Urinary bladder (tissue), 4 donors: ENCODE measurements around the gene FITM1. TPM values are rescaled to one million over a fixed set of nuclear protein-coding genes. Genes with fewer than 3 reads are reported as not detected.
A peak's percentile ranks its signal among the peaks of the same experiment; 100 is the strongest.
"Not testable (repeated sequence)": the region's sequence is repeated elsewhere in the genome, so short reads cannot be mapped to it uniquely, and the experiment has no call there.

Experiments
- DNase-seq: peaks from one replicate; pipeline ENCODE4 v3.0.0-alpha.2; 2015; ENCODE audit errors: extremely low spot score
- H3K27ac ChIP-seq: one replicate; pipeline ENCODE4 v1.5.1; 2013; ENCODE audit warnings: low read depth, mild to moderate bottlenecking, moderate library complexity
- H3K36me3 ChIP-seq: one replicate; pipeline ENCODE4 v1.6.1; 2013; ENCODE audit warnings: mild to moderate bottlenecking, moderate library complexity; ENCODE audit not compliant: insufficient read depth
- H3K4me1 ChIP-seq: one replicate; pipeline ENCODE4 v1.6.1; 2013; ENCODE audit warnings: mild to moderate bottlenecking, moderate library complexity; ENCODE audit not compliant: insufficient read depth
- H3K4me3 ChIP-seq: one replicate; pipeline ENCODE4 v1.5.1; 2013; ENCODE audit warnings: low read depth, low read length
- WGBS: extraction: QIAGEN DNeasy Blood & Tissue Kit; methylation state at CpG from one replicate; pipeline ENCODE4 v1.1.7; 2013; 5-methylcytosine and 5-hydroxymethylcytosine counted together
- polyA plus RNA-seq: library from polyadenylated mRNA; stranded (reverse); fragments of 200-250 nt; gene quantifications from one replicate; pipeline ENCODE4 v1.2.3, GENCODE V29; 2013
- total RNA-seq: library from RNA; depleted of rRNA; stranded (reverse); fragments of >200 nt; gene quantifications from one replicate; pipeline ENCODE4 v1.2.3, GENCODE V29; 2014
- donor health status: healthy with polysubstance abuse.
- donor health status: healthy.

FITM1 gene
- total and polyA plus RNA-seq, 2 donors: 0.81 to 4.2 TPM

- 90% methylated on average over 8 of the region's 8 CpGs for WGBS
- not testable (repeated sequence) for H3K36me3 ChIP-seq, DNase-seq, H3K4me3 ChIP-seq, H3K27ac ChIP-seq, H3K4me1 ChIP-seq
These were observed 24.7 kb upstream of the FITM1 start for GRCh38 chr14:24105609-24106239.

GRCh38 chr14:24106672-24107271, 23.7 kb upstream of the FITM1 start:
- no peak overlapping the region for H3K4me3 ChIP-seq
- WGBS: 81% methylated on average over 4 of the region's 4 CpGs
- DNase-seq: no peak
- no peaks in the 10 kb centered on the region for H3K36me3 ChIP-seq
- no peaks in the 10 kb centered on the region for H3K4me1 ChIP-seq
- H3K27ac ChIP-seq: no peak overlapping the region

- 49% methylated on average over 5 of the region's 5 CpGs for WGBS
- Histone ChIP-seq H3K36me3 (no peaks in the 10 kb centered on the region), H3K4me3 (no peak overlapping the region), H3K4me1 (no peaks in the 10 kb centered on the region), H3K27ac (no peak overlapping the region)
- no peak for DNase-seq
These were observed 22.1 kb upstream of the FITM1 start for GRCh38 chr14:24108336-24108874.

- Histone ChIP-seq H3K4me1 (no peaks in the 10 kb centered on the region), H3K4me3 (no peak overlapping the region), H3K36me3 (no peaks in the 10 kb centered on the region), H3K27ac (no peak overlapping the region)
- 84% methylated on average over 9 of the region's 9 CpGs for WGBS
- no peak for DNase-seq
These were observed 20.4 kb upstream of the FITM1 start for GRCh38 chr14:24110060-24110459.

GRCh38 chr14:24110523-24110922, 19.9 kb upstream of the FITM1 start:
- Histone ChIP-seq H3K4me3 (no peak overlapping the region), H3K27ac (no peak overlapping the region), H3K4me1 (no peaks in the 10 kb centered on the region), H3K36me3 (no peaks in the 10 kb centered on the region)
- 67% methylated on average over 1 of the region's 1 CpG for WGBS
- no peak for DNase-seq

GRCh38 chr14:24113379-24113800, 17.1 kb upstream of the FITM1 start:
- DNase-seq: no peak
- H3K36me3 ChIP-seq: peaks cover 3% of the 10 kb centered on the region
- H3K27ac ChIP-seq: peak overlapping the region; percentile 98
- H3K4me3 ChIP-seq: peak overlapping the region; percentile 50
- peaks cover 2% of the 10 kb centered on the region for H3K4me1 ChIP-seq
- WGBS: 16% methylated on average over 15 of the region's 15 CpGs

GRCh38 chr14:24113801-24114531, 16.5 kb upstream of the FITM1 start:
- H3K36me3 ChIP-seq: peaks cover 3% of the 10 kb centered on the region
- peaks cover 2% of the 10 kb centered on the region for H3K4me1 ChIP-seq
- WGBS: under 1% methylated on average over 42 of the region's 42 CpGs
- peak; percentile 78 for DNase-seq
- peak overlapping the region; percentile 98 for H3K27ac ChIP-seq
- H3K4me3 ChIP-seq: peak overlapping the region; percentile 50

- WGBS: under 1% methylated on average over 65 of the region's 65 CpGs
- H3K36me3 ChIP-seq: peaks cover 3% of the 10 kb centered on the region
- DNase-seq: peak; percentile 99
- H3K4me3 ChIP-seq: peak within 1 kb of the TSS; percentile 59
- H3K27ac ChIP-seq: peak within 1 kb of the TSS; percentile 98
- peaks cover 2% of the 10 kb centered on the region for H3K4me1 ChIP-seq
These were observed 15.7 kb upstream of the FITM1 start, which contains the start of the genes DCAF11 and NRL for GRCh38 chr14:24114532-24115421. Gene DCAF11, plus strand, starts transcription at chr14:24114777. Its CDS starts 818 bp downstream, at chr14:24115595. Gene NRL, minus strand, starts transcription at chr14:24114949. Its CDS starts 32,101 bp downstream, at chr14:24082848.

GRCh38 chr14:24115422-24116127, 14.9 kb upstream of the FITM1 start:
- H3K36me3 ChIP-seq: peaks cover 3% of the 10 kb centered on the region
- DNase-seq: no peak
- 3% methylated on average over 14 of the region's 14 CpGs for WGBS

GRCh38 chr14:24116128-24116814, 14.2 kb upstream of the FITM1 start:
- H3K27ac ChIP-seq: no peak overlapping the region
- peaks cover 3% of the 10 kb centered on the region for H3K36me3 ChIP-seq
- H3K4me1 ChIP-seq: peaks cover 2% of the 10 kb centered on the region
- 88% methylated on average over 6 of the region's 6 CpGs for WGBS
- no peak overlapping the region for H3K4me3 ChIP-seq
- no peak for DNase-seq

More at GRCh38 chr14:24115422-24116127, 14.9 kb upstream of the FITM1 start:
- H3K27ac ChIP-seq: no peak overlapping the region
- peaks cover 2% of the 10 kb centered on the region for H3K4me1 ChIP-seq
- H3K4me3 ChIP-seq: peak overlapping the region; percentile 59

GRCh38 chr14:24117179-24117578, 13.3 kb upstream of the FITM1 start:
- no peak overlapping the region for H3K27ac ChIP-seq
- H3K4me3 ChIP-seq: no peak overlapping the region
- peaks cover 2% of the 10 kb centered on the region for H3K4me1 ChIP-seq
- DNase-seq: no peak
- peaks cover 3% of the 10 kb centered on the region for H3K36me3 ChIP-seq
- WGBS: 97% methylated on average over 6 of the region's 6 CpGs

GRCh38 chr14:24119691-24120090, 10.8 kb upstream of the FITM1 start:
- 96% methylated on average over 6 of the region's 6 CpGs for WGBS
- Histone ChIP-seq H3K27ac (no peak overlapping the region), H3K36me3 (peaks cover 5% of the 10 kb centered on the region), H3K4me1 (peaks cover 2% of the 10 kb centered on the region), H3K4me3 (no peak overlapping the region)
- no peak for DNase-seq
